Fibroblast of lung (primary cell): ENCODE results near the gene GPRIN3.
A peak's percentile ranks its signal among the peaks of the same experiment; 100 is the strongest.

Source experiments
- CTCF ChIP-seq, 2 donors: IDR thresholded peaks in 1 of 2; conservative IDR thresholded peaks in 1 of 2; 1 replicate in 1 of 2; 2 replicates in 1 of 2; pipeline ENCODE4 v1.5.1; 2011 to 2012; ENCODE audit warnings: low read length in 2 of 2, control low read depth in 1 of 2, inconsistent platforms in 1 of 2, low read depth in 1 of 2, mild to moderate bottlenecking in 1 of 2
- EZH2 ChIP-seq: IDR thresholded peaks from 2 replicates; pipeline ENCODE4 v1.5.1; 2012; ENCODE audit warnings: low read length, control low read depth, mild to moderate bottlenecking; ENCODE audit errors: missing control alignments

- TF ChIP-seq CTCF (conservative IDR thresholded peaks at IDR 0.05 in 1 of 2, IDR thresholded peaks at IDR 0.05 in 1 of 2; ENCODE audit: low read depth in 1 of 2, low read length in 2 of 2) (no peak), EZH2 (peak; percentile 63)
Measured at GRCh38 chr4:89307446-89308160, at the start of gene GPRIN3.
